Esophagus muscularis mucosa (tissue), 3 donors: ENCODE data around the gene ARL10.

ENCODE experiments used
- POLR2A ChIP-seq: fragments of 450-650 bp; IDR thresholded peaks from one replicate; pipeline ENCODE4 v1.6.1; 2017; ENCODE audit warnings: antibody characterized with exemption, moderate library complexity, mild to moderate bottlenecking, low read depth
- TF ChIP-seq, protein P1 (sequence below), 3 experiments: fragments of 200-600 bp in 2 of 3; fragments of 450-650 bp in 1 of 3; sonication (generic) in 2 of 3; IDR thresholded peaks; one replicate each; pipeline ENCODE4 v1.5.1; 2017 to 2019; ENCODE audit warnings: antibody characterized with exemption in 3 of 3, mild to moderate bottlenecking in 2 of 3, moderate library complexity in 1 of 3

GRCh38 chr5:176337913-176338312 lies 27.4 kb upstream of the ARL10 start:
- TF ChIP-seq, protein P1, sequence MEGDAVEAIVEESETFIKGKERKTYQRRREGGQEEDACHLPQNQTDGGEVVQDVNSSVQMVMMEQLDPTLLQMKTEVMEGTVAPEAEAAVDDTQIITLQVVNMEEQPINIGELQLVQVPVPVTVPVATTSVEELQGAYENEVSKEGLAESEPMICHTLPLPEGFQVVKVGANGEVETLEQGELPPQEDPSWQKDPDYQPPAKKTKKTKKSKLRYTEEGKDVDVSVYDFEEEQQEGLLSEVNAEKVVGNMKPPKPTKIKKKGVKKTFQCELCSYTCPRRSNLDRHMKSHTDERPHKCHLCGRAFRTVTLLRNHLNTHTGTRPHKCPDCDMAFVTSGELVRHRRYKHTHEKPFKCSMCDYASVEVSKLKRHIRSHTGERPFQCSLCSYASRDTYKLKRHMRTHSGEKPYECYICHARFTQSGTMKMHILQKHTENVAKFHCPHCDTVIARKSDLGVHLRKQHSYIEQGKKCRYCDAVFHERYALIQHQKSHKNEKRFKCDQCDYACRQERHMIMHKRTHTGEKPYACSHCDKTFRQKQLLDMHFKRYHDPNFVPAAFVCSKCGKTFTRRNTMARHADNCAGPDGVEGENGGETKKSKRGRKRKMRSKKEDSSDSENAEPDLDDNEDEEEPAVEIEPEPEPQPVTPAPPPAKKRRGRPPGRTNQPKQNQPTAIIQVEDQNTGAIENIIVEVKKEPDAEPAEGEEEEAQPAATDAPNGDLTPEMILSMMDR (IDR thresholded peaks at IDR 0.05) = no peak
- TF ChIP-seq POLR2A = no peak
